Measurements from ENCODE around the gene ATF7IP2. TPM values are rescaled to one million over a fixed set of nuclear protein-coding genes. Genes with fewer than 3 reads are reported as not detected.

Gene ATF7IP2
- total RNA-seq, 1 experiment from 2014 or later, result 7.4 TPM

DNA sequence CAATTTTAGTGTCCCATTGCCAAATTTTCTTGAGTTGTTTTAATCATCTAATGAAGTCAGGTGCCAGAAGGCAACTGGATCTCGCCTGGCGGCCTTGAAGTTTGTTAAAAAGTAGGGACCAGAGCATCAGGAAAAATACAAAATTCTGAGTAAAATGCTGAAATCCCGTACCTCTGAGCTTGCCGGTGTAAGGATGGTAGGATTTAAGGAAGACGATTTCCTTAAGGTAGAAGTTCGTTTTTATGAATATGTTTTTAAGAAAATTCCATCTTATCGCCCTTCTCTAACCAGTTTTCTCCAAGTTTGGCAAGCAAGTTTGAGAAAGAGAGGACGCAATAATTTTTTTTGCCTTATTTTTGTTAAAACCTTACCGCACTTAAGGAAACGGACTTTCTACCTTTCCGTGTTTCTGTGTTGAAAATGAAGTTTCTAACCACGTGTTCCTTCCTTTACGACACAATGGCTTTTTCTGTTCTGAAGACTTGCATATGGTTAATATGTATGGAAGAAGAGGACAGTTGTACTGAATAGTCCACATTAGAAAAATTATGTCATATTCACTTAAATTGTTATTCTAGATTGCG, 748 bp downstream of the ATF7IP2 start:
- H3K27me3 ChIP-seq (ENCODE audit: insufficient read depth, low read length), result no peaks in the 10 kb centered on the region
- peaks cover 19% of the 10 kb centered on the region for H3K79me2 ChIP-seq (ENCODE audit: insufficient read depth, low read length)
- peak overlapping the region; percentile 86 to 92 for H3K4me3 ChIP-seq (replicated peaks in 1 of 2; ENCODE audit: low read depth in 1 of 2, low read length in 2 of 2)
- POLR2A ChIA-PET, result interaction anchor here (1.4 kb wide), 1 partner anchor 16 kb away, joined by 5 read pairs; no protein-coding TSS in a partner anchor
- H2AFZ ChIP-seq (ENCODE audit: low read depth, low read length, poor library complexity, severe bottlenecking), result peak overlapping the region; percentile 66
- H3K9me3 ChIP-seq (ENCODE audit: control insufficient read depth in 1 of 2, insufficient read depth in 1 of 2, low read depth in 1 of 2, low read length in 2 of 2), result no peaks in the 10 kb centered on the region
- DNase-seq (ENCODE audit: low read depth, low spot score), result no peak
- peak overlapping the region; percentile 95 for H3K4me2 ChIP-seq (ENCODE audit: low read length)
- H3K36me3 ChIP-seq (ENCODE audit: control insufficient read depth in 1 of 2, insufficient read depth in 2 of 2, low read length in 2 of 2), result no peaks in the 10 kb centered on the region
- H3K9me2 ChIP-seq (ENCODE audit: insufficient read depth), result no peaks in the 10 kb centered on the region
- intact Hi-C loops (cut with micrococcal nuclease), result loop anchor here (5.0 kb wide), 1 partner anchor 54 kb away; no protein-coding TSS in a partner anchor
- H4K20me1 ChIP-seq (ENCODE audit: insufficient read depth), result no peaks in the 10 kb centered on the region
- peak overlapping the region; percentile 59 for H3K27ac ChIP-seq (ENCODE audit: low read depth, low read length)
- H3K4me1 ChIP-seq (ENCODE audit: control insufficient read depth in 1 of 2, insufficient read depth in 2 of 2, low read length in 2 of 2), result peaks cover 0 to 16% of the 10 kb centered on the region in 2 experiments; a peak in 2 of 4 replicates
- RAD21 ChIA-PET (ENCODE audit: low non-redundant PET in 1 of 2, low total read pairs in 2 of 2, uncharacterized antibody in 2 of 2, unreplicated experiment in 2 of 2), result no interaction called here
- H3K9ac ChIP-seq (ENCODE audit: low read length), result peak overlapping the region; percentile 75
- no peak for TF ChIP-seq TCF7L2 (IDR thresholded peaks at IDR 0.05; ENCODE audit: borderline replicate concordance, extremely low read depth, insufficient read depth, insufficient read length)
- TF ChIP-seq, protein P1, sequence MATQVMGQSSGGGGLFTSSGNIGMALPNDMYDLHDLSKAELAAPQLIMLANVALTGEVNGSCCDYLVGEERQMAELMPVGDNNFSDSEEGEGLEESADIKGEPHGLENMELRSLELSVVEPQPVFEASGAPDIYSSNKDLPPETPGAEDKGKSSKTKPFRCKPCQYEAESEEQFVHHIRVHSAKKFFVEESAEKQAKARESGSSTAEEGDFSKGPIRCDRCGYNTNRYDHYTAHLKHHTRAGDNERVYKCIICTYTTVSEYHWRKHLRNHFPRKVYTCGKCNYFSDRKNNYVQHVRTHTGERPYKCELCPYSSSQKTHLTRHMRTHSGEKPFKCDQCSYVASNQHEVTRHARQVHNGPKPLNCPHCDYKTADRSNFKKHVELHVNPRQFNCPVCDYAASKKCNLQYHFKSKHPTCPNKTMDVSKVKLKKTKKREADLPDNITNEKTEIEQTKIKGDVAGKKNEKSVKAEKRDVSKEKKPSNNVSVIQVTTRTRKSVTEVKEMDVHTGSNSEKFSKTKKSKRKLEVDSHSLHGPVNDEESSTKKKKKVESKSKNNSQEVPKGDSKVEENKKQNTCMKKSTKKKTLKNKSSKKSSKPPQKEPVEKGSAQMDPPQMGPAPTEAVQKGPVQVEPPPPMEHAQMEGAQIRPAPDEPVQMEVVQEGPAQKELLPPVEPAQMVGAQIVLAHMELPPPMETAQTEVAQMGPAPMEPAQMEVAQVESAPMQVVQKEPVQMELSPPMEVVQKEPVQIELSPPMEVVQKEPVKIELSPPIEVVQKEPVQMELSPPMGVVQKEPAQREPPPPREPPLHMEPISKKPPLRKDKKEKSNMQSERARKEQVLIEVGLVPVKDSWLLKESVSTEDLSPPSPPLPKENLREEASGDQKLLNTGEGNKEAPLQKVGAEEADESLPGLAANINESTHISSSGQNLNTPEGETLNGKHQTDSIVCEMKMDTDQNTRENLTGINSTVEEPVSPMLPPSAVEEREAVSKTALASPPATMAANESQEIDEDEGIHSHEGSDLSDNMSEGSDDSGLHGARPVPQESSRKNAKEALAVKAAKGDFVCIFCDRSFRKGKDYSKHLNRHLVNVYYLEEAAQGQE (IDR thresholded peaks at IDR 0.05; ENCODE audit: low read depth), result no peak
- CTCF ChIA-PET, result no interaction called here
- no TSS peak for BruUV-seq (replicated peaks)
- ATAC-seq, result no peak

DNA sequence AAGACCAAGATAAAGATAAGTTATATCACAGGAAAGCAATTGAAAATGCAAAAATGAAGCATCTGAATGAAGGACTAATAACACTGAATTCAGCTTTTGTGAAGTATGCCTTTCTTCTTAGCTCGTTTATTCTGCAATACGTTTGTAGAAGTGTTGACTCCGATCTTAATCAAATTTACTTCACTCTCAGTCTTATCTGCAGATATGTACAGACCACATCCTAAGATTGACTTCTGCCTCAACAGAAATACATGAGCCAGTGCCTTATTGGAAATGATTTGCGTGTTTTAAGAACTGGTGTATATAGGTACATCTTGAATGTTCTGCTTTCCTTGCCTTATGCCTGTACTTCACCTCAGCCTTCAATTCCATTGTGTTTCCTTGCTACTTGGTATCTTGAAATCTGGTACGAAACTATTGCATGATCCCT, 1.3 kb downstream of the ATF7IP2 start:
- no peaks in the 10 kb centered on the region for H3K27me3 ChIP-seq (ENCODE audit: insufficient read depth, low read length)
- ChIA-PET RAD21 (ENCODE audit: low non-redundant PET in 1 of 2, low total read pairs in 2 of 2, uncharacterized antibody in 2 of 2, unreplicated experiment in 2 of 2) (no interaction called here), CTCF (no interaction called here), POLR2A (no interaction called here)
- no peaks in the 10 kb centered on the region for H3K9me2 ChIP-seq (ENCODE audit: insufficient read depth)
- no peaks in the 10 kb centered on the region for H3K9me3 ChIP-seq (ENCODE audit: control insufficient read depth in 1 of 2, insufficient read depth in 1 of 2, low read depth in 1 of 2, low read length in 2 of 2)
- no peaks in the 10 kb centered on the region for H4K20me1 ChIP-seq (ENCODE audit: insufficient read depth)
- BruUV-seq (replicated peaks), result no TSS peak
- no peak overlapping the region for H3K9ac ChIP-seq (ENCODE audit: low read length)
- no peak overlapping the region for H3K27ac ChIP-seq (ENCODE audit: low read depth, low read length)
- ATAC-seq, result no peak
- no peak overlapping the region for H2AFZ ChIP-seq (ENCODE audit: low read depth, low read length, poor library complexity, severe bottlenecking)
- peaks cover 19% of the 10 kb centered on the region for H3K79me2 ChIP-seq (ENCODE audit: insufficient read depth, low read length)
- H3K36me3 ChIP-seq (ENCODE audit: control insufficient read depth in 1 of 2, insufficient read depth in 2 of 2, low read length in 2 of 2), result no peaks in the 10 kb centered on the region
- H3K4me1 ChIP-seq (ENCODE audit: control insufficient read depth in 1 of 2, insufficient read depth in 2 of 2, low read length in 2 of 2), result peaks cover 0 to 13% of the 10 kb centered on the region in 2 experiments; a peak in 2 of 4 replicates
- TF ChIP-seq SRF (IDR thresholded peaks at IDR 0.05; ENCODE audit: low read depth) (no peak), CEBPB (IDR thresholded peaks at IDR 0.05; ENCODE audit: low read depth) (no peak), YY1 (IDR thresholded peaks at IDR 0.05; ENCODE audit: extremely low read depth, insufficient replicate concordance, low read depth, low read length) (no peak), EZH2phosphoT487 (IDR thresholded peaks at IDR 0.05; ENCODE audit: borderline replicate concordance) (no peak), JUND (IDR thresholded peaks at IDR 0.05) (no peak), ELF1 (IDR thresholded peaks at IDR 0.05; ENCODE audit: borderline replicate concordance, low read depth) (no peak), POLR2A (IDR thresholded peaks at IDR 0.05; ENCODE audit: borderline replicate concordance, extremely low read depth, insufficient read depth, insufficient read length) (no peak), ZFX (IDR thresholded peaks at IDR 0.05) (no peak), SP1 (IDR thresholded peaks at IDR 0.05; ENCODE audit: low read depth) (no peak), FOSL1 (IDR thresholded peaks at IDR 0.05; ENCODE audit: low read depth) (no peak), SIN3A (IDR thresholded peaks at IDR 0.05; ENCODE audit: low read depth) (no peak)
- TF ChIP-seq, protein P2, sequence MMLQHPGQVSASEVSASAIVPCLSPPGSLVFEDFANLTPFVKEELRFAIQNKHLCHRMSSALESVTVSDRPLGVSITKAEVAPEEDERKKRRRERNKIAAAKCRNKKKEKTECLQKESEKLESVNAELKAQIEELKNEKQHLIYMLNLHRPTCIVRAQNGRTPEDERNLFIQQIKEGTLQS (IDR thresholded peaks at IDR 0.05), result no peak
- H3K4me2 ChIP-seq (ENCODE audit: low read length), result peak overlapping the region; percentile 95
- H3K4me3 ChIP-seq (replicated peaks in 1 of 2; ENCODE audit: low read depth in 1 of 2, low read length in 2 of 2), result peak overlapping the region; percentile 86 to 92; a peak in 3 of 4 replicates
- DNase-seq (ENCODE audit: low read depth, low spot score), result no peak
- intact Hi-C loops (cut with micrococcal nuclease), result loop anchor here (5.0 kb wide), 1 partner anchor 55 kb away; no protein-coding TSS in a partner anchor
